ENCODE measurements around the gene CORO2B.

The CORO2B gene

DNA sequence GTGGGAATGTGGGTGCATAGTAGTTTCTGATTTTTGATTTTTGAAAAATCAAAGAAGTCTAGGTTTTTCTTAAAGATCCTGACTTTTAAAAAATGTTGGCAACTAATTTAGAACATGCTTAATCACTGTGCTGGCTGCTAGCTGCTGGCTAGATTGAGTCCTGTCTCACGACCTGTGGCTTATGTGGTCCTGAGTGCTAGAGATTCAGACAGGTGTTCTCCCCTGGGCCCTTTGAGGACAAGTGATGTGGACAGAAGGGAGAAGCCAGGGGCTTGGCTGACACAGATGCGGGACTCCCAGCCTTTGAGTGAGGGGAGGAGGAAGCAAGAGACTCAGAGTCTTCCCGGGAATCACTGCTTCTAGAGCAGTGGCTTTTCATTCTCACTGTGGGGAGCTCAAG is 47.5 kb downstream of the CORO2B start:
- DNase-seq (ENCODE audit: low spot score) (no peak), FAIRE-seq (no peak)

DNA sequence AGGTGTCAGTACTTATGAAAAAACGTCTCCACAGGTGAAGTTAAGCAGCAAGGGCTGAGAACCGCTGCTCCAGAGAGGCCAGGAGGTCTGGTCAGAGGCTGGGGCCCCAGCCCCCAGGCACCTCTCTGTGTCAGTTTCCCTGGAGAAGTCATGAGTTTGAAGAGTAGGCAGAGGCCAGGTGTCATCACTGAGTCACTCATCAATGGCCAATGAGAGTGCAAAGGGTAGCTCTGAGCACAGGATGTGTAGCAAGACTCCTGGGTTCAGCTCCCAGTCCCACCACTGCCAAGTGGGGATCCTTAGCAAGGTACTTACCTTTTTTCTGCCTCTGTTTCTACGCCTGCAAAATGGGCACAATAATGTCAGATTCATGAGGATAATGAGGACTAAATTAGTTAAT is 47.9 kb downstream of the CORO2B start:
- DNase-seq (ENCODE audit: low spot score) (no peak), FAIRE-seq (no peak)

DNA sequence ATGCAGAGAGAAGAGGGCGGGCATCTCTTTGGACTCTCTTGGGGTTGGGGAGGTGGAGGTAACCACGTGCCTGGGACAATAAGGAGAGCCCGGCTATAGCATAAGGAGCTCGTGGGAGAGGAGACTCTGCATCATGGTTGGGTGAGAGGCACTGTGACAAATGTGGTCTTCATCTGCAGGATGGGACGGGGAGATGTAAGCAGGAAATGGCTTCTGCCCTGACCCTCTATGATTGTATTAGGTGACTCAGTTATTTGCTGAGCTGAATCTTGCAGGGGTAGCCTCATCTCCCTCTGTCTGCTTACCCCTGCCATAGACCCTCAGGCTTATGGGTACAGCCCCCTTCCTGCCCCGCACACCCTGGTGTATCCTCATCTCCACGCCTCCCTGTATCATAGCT is 48.7 kb downstream of the CORO2B start:
- DNase-seq (ENCODE audit: low spot score) (no peak), FAIRE-seq (no peak)

DNA sequence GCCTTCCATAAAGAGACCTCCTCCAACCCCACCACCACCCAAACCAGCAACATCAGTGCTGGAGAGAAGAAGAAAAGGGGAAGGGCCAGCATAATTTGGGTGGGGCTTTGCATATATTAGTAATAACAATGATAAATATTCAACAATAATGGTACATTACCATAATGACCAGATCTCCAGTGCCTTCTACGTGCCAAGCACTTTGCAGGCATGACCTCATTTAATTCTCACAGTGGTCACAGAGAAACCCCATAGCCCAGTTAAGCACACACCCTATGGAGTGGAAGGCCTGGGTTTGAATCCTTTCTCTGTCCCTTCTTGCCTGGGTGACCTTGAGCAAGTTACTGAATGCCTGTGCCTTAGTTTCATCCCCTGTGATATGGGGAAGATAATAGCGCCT is 49.2 kb downstream of the CORO2B start:
- peak; percentile 30 for FAIRE-seq
- DNase-seq (ENCODE audit: low spot score) = no peak

DNA sequence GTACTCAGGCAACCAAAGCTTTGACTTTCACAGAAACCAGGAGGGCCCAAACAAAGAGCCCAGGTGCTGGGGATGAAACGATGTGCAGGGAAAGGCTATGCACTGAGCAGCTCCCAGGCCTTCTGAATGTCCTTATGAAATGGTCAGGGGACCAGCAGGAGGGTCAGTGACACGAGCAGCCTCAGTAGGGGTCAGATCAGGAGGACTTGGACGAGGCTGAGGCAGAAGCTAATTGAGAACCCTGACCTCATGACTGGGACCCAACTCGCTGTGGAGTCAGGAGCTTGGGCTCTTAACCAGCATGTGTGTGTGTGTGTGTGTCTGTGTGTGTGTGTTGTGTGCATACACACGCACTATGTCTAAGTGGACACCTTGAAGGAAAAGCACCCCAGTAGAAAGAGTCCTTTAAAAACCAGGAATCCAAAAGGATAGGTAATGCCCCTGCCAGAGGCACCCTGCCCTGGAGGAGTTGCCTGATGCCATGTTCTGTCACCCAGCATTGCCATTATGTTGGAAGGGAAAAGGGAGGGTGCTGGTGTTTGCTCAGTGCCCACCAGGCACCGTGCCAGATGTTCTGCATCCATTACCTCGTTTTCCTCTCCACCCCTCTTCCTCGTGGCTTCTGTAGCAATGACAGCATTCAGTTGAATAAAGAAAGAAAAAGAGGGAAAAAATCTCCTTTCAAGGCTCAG is 50.9 kb downstream of the CORO2B start:
- peak; percentile 62 for FAIRE-seq
- DNase-seq (ENCODE audit: low spot score) = no peak

DNA sequence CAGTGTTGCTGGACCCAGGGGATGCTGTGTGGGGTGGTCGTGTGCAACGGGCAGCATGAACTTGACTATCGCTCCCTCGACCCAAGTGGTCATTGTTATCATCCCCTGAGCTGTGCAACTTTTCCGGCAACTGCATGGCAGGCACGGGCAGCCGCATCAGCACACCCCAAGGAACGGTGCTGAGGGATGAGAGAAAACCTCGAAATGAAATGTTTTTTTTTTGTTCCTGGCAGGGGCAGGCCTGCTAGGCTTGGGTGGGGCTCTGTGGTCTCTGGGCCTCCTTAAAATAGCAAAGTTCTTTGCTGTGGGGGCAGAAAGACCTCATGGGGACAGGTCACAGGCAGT is 51.4 kb downstream of the CORO2B start:
- FAIRE-seq (peak; percentile 48), DNase-seq (ENCODE audit: low spot score) (no peak)

DNA sequence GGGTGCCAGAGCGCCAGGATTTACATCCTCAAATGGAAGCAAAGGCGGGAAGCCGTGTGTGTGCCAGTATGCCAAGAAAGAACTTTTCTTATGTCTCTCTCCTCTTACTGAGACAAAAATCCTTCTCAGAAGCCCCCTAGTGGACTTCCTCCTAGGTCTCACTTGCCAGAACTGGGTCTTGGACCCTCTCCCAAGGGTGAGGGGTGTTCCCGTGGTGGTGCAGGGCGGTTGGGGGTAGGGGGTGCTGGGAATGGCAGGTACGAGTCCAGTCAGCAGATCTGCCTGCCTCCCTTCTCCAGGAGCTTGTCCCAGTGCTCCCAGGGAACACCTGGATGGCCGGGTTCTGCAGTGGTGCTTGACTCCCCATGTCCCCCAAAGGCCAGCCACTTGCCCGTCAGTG is 52.0 kb downstream of the CORO2B start:
- no peak for DNase-seq (ENCODE audit: low spot score)
- FAIRE-seq = no peak

DNA sequence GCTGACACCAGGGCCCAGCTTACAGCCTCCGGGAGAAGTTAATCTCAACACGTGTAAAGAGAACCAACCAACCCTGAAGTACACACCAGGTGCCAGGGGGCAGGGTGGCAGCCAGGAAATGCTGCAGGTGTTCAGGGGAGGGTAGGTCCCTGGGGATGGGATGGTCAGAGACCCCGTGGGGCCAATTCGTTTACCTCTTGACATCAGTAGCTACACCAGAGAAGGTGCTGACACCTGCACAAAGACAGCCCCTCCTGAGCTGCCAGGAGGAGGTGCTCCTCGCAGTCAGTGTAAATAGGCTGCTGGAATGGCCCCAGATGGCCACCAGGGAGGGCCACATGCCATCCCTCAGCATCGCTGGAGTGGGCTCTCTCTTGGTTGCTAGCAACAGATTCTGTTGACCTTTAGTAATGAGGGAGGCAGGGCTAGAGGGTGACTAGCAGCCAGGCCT is 52.8 kb downstream of the CORO2B start:
- no peak for DNase-seq (ENCODE audit: low spot score)

DNA sequence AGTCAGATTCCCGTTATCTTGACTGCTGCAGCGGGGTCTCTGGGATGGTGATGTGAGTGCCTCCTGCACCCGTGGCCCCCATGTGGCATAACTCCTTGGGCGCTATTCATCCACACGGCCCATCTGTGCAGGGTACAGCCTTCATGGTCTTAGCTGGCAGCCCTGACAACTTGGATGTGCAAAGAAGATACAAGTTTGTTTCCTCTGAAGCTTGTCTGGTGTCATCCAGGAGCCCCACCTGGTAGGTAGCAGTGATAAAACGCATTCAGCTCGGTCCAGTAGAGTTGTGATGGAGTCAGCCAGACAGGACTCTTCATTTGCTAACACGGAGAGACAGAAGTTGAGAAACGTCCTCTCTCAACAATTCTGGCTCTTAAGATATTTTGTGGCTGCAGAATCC is 53.3 kb downstream of the CORO2B start:
- FAIRE-seq (no peak), DNase-seq (ENCODE audit: low spot score) (no peak)

More for the DNA sequence above, 52.8 kb downstream of the CORO2B start:
- peak; percentile 50 for FAIRE-seq

DNA sequence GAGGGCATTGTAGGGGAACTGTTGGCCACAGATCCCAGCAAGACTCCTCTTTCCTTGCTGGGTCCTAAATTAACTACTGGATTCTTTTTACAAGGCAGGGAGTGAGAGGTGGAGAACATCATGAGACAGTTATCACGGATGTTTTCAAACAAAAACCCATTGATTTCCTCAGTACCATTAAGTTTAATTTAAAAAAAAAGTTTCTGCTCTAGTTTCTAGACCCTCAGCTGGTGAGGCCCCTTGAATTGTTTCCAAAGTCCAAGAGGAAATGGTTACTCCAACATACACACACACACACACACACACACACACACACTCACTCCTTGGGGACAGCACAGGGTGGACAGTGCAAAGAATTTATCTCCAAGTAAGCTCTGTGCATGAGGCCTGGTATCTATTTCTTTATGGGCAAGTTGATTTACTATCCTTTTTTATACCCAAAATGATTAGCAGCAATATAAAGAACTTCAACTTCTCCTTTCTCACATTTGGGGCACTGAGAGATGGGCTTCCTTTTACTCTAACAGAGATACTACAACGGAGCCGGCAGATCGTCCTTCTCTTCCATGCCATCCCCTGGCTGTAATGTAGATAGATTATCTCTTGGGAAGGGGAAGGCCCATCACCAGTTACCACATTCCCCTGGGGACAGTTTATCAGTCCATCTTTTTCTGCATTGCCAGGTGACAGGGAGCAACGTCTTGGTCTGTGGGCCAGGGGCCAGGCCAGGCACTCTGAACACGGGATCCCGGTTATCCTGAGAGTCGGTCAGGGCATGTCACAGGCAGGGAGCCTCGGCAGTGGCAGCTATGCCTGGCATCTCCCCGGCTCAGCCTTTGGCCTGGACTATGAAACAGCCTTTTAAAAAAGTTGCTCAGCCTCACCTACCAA is 54.7 kb downstream of the CORO2B start:
- FAIRE-seq (no peak), DNase-seq (ENCODE audit: low spot score) (no peak)

DNA sequence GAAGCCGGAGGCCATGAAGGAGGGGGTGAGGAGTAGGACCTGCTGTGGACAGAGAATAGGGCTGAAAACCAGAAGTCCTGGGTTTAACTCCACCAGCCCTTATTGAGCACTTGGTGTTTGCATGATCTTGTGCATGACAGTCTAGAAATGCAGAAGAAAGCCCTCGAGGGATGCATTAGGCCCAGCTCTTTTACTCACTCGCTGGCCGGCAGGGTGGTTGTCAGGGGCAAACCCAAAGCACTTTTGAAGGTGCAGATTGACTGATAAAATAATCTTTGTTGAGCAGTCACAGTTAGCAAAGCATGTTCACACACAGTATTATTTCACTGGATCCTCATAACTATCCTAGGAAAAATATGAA is 55.3 kb downstream of the CORO2B start:
- DNase-seq (ENCODE audit: low spot score) (no peak), FAIRE-seq (no peak)

DNA sequence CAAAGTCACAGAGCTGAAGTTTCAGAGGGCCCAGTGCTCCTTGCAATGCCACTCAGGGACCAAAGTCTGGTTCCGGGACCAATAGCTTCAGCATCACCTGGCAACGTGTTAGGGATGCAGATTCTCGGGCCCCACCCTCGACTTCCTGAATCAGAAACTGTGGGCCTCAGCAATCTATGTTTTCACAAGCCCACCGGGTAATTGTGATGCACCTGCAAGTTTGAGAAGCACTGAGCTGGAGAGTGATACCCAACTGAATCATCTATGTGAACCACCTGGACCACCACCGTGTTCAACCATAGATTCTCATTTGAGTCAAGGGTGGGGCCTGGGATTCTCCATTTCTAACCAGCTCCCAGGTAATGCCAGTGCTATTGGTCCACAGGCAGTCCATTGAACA is 55.7 kb downstream of the CORO2B start:
- FAIRE-seq = no peak
- DNase-seq (ENCODE audit: low spot score) = no peak

DNA sequence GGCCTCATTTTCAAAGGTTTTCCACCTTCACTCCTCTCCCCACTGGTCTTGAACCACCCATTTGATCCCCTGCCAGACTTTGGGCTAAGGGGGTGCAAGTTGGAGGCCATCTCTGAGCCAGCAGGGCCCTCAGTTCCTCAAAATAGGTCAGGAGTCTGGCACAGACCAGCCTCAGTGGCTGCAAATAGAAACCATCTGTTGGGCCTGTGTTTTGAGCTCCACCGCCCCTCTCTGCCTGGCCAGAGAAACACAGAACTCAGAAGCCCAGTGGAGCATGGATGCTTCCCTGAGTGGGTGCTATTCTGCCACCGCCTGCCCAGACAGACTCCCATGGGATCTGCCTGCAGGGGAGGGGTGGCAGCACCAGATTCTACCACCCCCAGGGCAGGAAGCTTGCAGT is 56.3 kb downstream of the CORO2B start:
- FAIRE-seq (no peak), DNase-seq (ENCODE audit: low spot score) (no peak)

DNA sequence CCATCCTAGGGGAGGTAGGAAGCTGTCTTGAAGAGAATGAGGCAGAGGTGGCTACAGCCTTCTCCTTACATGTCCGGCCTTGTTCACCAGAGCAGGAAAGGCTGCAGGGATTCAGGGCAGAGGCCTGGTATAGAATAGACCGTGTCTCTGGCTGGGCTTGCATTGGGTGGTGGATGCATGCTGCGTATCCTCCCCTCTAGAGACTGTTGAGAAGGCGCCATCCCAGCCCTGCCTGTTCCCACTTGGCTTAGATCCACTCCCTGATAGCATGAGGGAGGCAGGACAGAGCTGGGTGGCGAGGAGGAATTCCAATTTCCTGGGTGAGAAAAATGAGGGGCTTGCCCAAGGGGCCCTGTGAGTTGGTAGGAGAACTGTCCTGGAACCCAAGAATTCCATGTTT is 57.5 kb downstream of the CORO2B start:
- FAIRE-seq (peak; percentile 77), DNase-seq (ENCODE audit: low spot score) (no peak)

DNA sequence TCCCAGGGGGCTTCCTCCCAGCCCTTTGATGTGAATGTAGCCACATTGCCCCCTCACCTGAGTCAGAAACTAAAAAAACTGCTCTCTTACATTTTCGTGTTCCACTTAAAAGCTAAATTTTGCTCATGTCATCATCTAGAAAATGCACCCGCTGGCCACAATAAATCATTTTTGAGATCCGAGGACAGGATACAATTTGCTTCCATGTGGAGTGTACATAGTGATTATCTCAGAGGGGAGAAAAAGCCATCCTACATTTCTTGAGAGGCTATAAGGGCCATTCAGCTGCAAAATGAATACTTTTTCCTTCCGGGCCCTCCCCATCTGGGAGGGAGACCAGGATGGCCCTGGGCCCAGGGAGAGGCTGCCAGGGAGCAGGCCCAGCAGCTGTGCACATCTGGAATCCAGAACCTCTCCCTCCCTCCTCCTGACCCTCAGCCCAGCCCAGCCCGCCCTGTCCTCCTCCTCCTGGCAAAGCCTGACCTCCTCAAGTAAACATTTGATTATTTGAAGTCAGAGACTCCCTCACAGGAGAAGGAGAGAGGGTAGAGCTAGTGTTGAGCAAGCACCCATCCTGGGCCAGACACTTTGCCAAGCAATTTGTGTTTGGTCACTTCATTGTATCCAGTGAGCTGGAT is 59.1 kb downstream of the CORO2B start:
- DNase-seq (ENCODE audit: low spot score) (no peak), FAIRE-seq (peak; percentile 56)

DNA sequence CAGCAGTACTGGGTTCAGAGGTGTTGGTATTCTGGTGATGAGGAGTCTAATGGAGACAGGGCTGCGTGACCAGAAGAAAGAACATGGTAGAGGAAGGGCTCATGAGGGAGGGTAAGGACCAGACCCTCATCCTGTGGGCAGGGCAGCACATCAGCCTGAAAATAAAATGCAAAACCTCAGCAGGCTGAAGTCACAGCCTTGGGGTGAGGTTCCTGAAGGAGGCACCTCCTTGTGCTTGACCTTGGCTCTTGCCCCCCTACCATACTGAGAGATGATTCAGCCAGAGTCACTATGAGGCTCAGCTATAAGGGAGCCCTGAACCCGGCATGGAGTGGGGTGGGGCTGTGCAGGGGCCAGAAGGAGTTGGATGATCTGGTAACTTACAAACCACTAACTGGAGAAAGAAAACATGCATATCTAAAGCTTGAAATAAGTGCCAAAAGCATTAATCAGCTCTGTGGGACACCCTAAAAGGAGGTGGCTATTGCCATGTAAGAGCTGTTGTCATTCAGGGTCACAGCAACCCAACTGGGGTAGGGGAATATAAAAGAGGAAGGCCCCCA is 60.2 kb downstream of the CORO2B start:
- FAIRE-seq (no peak), DNase-seq (ENCODE audit: low spot score) (no peak)

DNA sequence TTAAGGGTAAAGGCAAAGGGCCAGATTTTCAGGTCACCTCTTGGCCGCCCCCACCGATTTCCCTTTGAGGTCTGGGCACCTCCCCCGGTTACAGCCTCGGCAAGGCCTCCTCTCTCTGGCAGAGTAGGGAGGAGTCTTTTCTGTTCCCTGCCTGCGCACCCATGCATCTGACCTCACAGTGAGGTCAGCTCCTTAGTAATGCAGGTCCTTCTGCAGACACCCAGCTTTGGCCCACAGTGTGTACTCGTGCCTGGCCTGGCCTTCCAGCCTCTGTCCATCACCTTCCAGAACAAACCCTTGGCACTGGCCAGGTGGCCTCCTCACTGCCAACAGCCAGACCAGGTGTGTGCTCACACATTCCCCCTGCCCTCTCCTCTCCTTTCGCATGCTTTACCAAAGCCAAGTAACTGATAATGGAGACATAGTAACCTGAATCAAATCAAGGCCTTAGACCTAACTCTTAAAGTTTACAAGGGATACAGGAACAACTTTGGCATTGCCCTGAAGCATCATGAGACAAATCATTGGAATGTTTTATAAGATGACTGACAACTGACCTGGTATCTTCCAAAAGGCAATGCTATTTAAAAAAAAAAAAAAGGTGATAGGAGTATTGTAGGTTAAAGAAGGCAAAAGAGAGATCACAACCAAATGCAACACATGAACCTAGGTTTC is 61.3 kb downstream of the CORO2B start:
- no peak for FAIRE-seq
- no peak for DNase-seq (ENCODE audit: low spot score)

DNA sequence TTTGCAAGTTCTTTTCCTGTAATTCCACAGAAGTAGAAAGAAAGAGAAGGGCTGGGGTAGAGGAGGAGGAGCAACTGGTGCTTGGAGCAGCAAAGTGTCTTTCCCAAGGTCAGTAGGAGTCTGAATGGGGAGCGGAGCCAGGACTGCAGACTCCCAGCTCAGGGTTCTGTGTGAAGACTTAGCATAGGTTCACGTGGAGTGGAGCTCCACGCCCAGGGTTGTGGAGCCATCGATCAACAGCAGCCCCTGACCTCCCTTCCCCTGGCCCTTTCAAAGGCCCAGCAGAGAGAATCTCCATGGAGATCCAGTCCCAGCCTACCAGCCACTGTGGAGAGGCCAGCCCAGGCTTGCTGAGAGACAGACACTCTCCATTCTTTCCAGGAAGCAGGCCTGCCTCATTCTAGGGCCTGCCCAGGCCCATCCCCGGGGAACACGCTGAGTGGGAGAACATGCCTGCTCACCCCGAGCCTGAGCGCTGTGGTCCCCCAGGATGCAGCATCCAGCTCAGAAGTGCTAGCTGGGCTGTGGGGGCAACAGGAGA is 62.1 kb downstream of the CORO2B start:
- DNase-seq (ENCODE audit: low spot score) (no peak), FAIRE-seq (no peak)

DNA sequence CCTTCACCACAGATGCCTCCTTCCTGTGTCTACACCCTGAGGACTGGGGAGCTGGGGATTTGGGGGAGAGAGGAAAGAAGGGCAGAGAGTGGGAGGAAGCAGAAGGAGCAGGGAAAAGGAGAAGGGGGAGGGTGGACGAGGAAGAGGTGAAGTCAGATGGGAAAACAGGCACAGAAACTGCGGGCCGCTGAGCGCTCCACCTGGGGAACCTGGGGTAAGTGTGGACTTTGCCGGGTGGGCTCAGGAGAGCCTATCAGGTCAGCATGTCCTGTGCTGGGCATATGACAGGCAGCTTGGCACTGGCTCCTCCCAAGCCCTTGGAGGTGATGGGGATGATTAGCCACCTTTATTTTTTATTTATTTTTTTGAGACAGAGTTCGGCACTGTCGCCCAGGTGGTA is 62.6 kb downstream of the CORO2B start:
- DNase-seq (ENCODE audit: low spot score) (no peak), FAIRE-seq (no peak)

DNA sequence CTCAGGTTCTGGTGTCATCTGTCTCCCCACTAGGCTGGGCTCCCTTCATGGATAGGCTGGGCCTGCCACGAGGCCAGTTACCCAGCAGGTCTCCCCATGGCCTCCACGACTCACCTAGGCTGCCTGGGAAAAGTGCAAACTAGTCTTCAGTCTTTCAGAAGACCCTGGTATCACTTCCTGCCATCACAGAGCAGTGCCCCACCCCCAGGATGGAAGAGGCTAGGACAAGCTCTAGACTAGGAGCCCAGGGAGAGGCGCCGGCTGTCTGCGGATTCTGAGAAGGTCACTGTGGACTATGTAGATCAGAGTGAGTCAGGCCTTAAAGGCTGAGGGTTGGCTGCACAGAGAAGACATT is 63.7 kb downstream of the CORO2B start:
- FAIRE-seq (peak; percentile 27), DNase-seq (ENCODE audit: low spot score) (no peak)

DNA sequence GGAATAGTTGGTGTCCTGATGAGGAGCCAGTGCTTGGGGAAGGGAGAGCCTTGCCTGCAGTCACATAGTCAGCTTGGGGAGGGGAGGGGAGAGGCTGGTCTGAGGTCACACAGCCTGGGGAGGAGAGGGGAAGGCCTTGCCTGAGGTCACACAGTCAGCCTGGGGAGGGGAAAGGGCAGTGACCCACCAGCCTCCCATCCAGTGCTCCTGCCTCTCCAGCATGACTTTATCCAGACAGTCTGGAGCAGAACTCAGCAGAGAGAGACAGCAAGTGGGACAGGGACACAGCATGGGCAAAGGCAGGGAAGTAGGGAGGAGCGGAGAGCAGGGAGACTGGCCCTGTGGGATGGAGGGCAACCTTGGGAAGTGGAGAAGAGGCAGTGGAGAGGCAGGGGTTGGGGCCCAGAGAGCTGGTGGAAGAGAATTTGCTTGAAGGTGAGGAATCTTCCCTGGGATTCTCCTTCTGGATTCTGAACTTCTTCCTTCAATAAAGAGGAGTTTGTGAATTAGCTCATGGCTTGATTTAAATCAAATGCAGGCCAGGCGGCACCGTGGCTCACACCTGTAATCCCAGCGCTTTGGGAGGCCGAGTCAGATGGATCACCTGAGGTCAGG is 64.5 kb downstream of the CORO2B start:
- DNase-seq (ENCODE audit: low spot score) (no peak), FAIRE-seq (no peak)

Measured in urothelium cell line (cell line).